HG03342 (cell line): ENCODE results near the gene NOS1AP.
"Not testable (repeated sequence)": the region's sequence is repeated elsewhere in the genome, so short reads cannot be mapped to it uniquely, and the experiment has no call there.

Experiments used
- ATAC-seq: cut with Tn5 transposase; IDR thresholded peaks from one replicate; pipeline ENCODE4 v1.9.1; 2021; ENCODE audit warnings: mild to moderate bottlenecking, moderate library complexity; ENCODE audit not compliant: unreplicated experiment

The NOS1AP gene

GRCh38 chr1:162069334-162070093 is at the start of gene NOS1AP:
TSS of gene NOS1AP (plus strand) at chr1:162069691. CDS start at chr1:162070178, 487 bp downstream.
- ATAC-seq, result peak; percentile 97

GRCh38 chr1:162020150-162020549 is 49.3 kb upstream of the NOS1AP start:
- ATAC-seq, result no peak

GRCh38 chr1:162021124-162021523 is 48.4 kb upstream of the NOS1AP start:
- no peak for ATAC-seq

- no peak for ATAC-seq
These were observed 46.9 kb upstream of the NOS1AP start for GRCh38 chr1:162022626-162023025.

- no peak for ATAC-seq
These were observed 46.3 kb upstream of the NOS1AP start for GRCh38 chr1:162023181-162023546.

GRCh38 chr1:162023547-162024501 is 45.7 kb upstream of the NOS1AP start, which contains the start of gene OLFML2B:
TSS of gene OLFML2B (minus strand) at chr1:162023869. CDS start at chr1:162023430, 439 bp downstream.
- ATAC-seq, result peak; percentile 42

GRCh38 chr1:162025541-162025940 is 44.0 kb upstream of the NOS1AP start:
- no peak for ATAC-seq

GRCh38 chr1:162026881-162027280 is 42.6 kb upstream of the NOS1AP start:
- no peak for ATAC-seq

- ATAC-seq, result peak; percentile 83
These were observed 40.8 kb upstream of the NOS1AP start for GRCh38 chr1:162028726-162029125.

- ATAC-seq, result no peak
These were observed 40.3 kb upstream of the NOS1AP start for GRCh38 chr1:162029157-162029556.

- no peak for ATAC-seq
These were observed 38.7 kb upstream of the NOS1AP start for GRCh38 chr1:162030759-162031280.

- no peak for ATAC-seq
These were observed 36.1 kb upstream of the NOS1AP start for GRCh38 chr1:162033428-162033827.

GRCh38 chr1:162035241-162035640 is 34.2 kb upstream of the NOS1AP start:
- no peak for ATAC-seq

- no peak for ATAC-seq
These were observed 33.3 kb upstream of the NOS1AP start for GRCh38 chr1:162036163-162036562.

GRCh38 chr1:162038624-162039023 is 30.9 kb upstream of the NOS1AP start:
- ATAC-seq, result no peak

- no peak for ATAC-seq
These were observed 29.5 kb upstream of the NOS1AP start for GRCh38 chr1:162040001-162040400.

- no peak for ATAC-seq
These were observed 28.8 kb upstream of the NOS1AP start for GRCh38 chr1:162040657-162041056.

GRCh38 chr1:162042361-162042760 is 27.1 kb upstream of the NOS1AP start:
- no peak for ATAC-seq

- no peak for ATAC-seq
These were observed 22.6 kb upstream of the NOS1AP start for GRCh38 chr1:162046921-162047320.

- ATAC-seq, result not testable (repeated sequence)
These were observed 15.5 kb upstream of the NOS1AP start for GRCh38 chr1:162053949-162054348.

GRCh38 chr1:162055062-162055461 is 14.4 kb upstream of the NOS1AP start:
- ATAC-seq, result no peak
